Activated T-helper 9 cell treated with anti-CD3 and anti-CD28 coated beads, Interleukin-2, amount 50 U/mL, for 16 hours (primary cell): ENCODE data around the gene ATP6V0B.

ENCODE experiments used
- DNase-seq: peaks from one replicate; pipeline ENCODE4 v3.0.0-alpha.2; 2020; ENCODE audit warnings: low read depth

The ATP6V0B gene

GRCh38 chr1:43969746-43970466 lies 4.9 kb upstream of the ATP6V0B start, which contains the start of gene DPH2:
DPH2 (plus strand) TSS chr1:43970010; CDS start chr1:43970176, 166 bp downstream.
- peak; percentile 94 for DNase-seq

- no peak for DNase-seq
These were observed 4.3 kb upstream of the ATP6V0B start for GRCh38 chr1:43970502-43970901.

GRCh38 chr1:43970911-43971310 lies 3.8 kb upstream of the ATP6V0B start:
- DNase-seq, result no peak

GRCh38 chr1:43971336-43971980 lies 3.3 kb upstream of the ATP6V0B start:
- no peak for DNase-seq

GRCh38 chr1:43973981-43974442 lies 748 bp upstream of the ATP6V0B start:
- no peak for DNase-seq

- DNase-seq, result no peak
These were observed 645 bp downstream of the ATP6V0B start for GRCh38 chr1:43975249-43975961.

GRCh38 chr1:43976045-43976444 lies 1.3 kb downstream of the ATP6V0B start:
- no peak for DNase-seq

GRCh38 chr1:43976890-43977289 lies 2.1 kb downstream of the ATP6V0B start:
- DNase-seq, result no peak

GRCh38 chr1:43977376-43978263 lies 2.9 kb downstream of the ATP6V0B start:
- no peak for DNase-seq

GRCh38 chr1:43978264-43978550 lies 3.4 kb downstream of the ATP6V0B start:
- DNase-seq, result no peak

- DNase-seq, result no peak
These were observed 3.9 kb downstream of the ATP6V0B start, which contains the start of gene B4GALT2 for GRCh38 chr1:43978551-43979260. B4GALT2 (plus strand) TSS chr1:43979210; CDS start chr1:43981161, 1,951 bp downstream.

- DNase-seq, result no peak
These were observed 4.4 kb downstream of the ATP6V0B start for GRCh38 chr1:43979261-43979527.

- no peak for DNase-seq
These were observed 4.9 kb downstream of the ATP6V0B start for GRCh38 chr1:43979528-43980254.

- DNase-seq, result no peak
These were observed 5.7 kb downstream of the ATP6V0B start for GRCh38 chr1:43980255-43981134.

- DNase-seq, result no peak
These were observed 6.4 kb downstream of the ATP6V0B start for GRCh38 chr1:43981135-43981491.

GRCh38 chr1:43981636-43982035 lies 6.9 kb downstream of the ATP6V0B start:
- DNase-seq, result no peak

GRCh38 chr1:43982241-43982640 lies 7.5 kb downstream of the ATP6V0B start:
- DNase-seq, result no peak

- no peak for DNase-seq
These were observed 8.0 kb downstream of the ATP6V0B start for GRCh38 chr1:43982808-43983207.

GRCh38 chr1:43983253-43983899 lies 8.6 kb downstream of the ATP6V0B start:
- no peak for DNase-seq
